Measurements from ENCODE around the gene STPG2.

DNA sequence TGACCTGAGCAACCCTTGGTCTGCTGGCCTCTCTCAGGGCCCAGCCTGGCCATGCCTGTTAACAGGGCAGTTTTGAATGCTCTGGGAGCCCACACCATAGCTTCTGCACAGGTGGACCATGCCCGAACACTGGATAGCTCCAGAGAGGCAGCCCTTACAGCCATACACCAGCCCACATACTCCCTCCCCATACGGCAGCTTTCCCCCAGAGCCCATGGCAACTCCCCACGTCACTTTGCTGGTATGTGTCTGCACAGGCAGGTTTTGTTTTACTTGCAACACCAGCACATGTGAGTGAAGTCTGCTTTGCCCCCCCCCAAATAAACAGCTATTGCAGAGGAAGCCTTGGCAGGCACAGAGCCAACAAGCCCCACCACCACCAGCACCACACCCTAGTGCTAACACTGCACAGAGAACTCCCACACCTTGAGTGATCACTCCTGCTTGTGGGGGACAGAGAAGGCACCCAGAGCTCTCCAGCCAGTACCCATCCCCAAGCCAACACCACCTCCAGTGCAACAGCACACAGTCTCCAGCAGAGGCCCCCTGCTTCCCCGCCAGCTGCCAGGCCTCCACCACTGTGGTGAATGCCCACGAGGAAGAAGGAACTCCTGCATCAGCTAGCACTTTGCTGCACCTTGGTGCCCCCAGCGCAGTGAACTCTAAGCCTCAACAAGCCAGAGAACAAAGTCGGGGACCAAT, 87.3 kb downstream of the STPG2 start:
- TF ChIP-seq, protein P1, sequence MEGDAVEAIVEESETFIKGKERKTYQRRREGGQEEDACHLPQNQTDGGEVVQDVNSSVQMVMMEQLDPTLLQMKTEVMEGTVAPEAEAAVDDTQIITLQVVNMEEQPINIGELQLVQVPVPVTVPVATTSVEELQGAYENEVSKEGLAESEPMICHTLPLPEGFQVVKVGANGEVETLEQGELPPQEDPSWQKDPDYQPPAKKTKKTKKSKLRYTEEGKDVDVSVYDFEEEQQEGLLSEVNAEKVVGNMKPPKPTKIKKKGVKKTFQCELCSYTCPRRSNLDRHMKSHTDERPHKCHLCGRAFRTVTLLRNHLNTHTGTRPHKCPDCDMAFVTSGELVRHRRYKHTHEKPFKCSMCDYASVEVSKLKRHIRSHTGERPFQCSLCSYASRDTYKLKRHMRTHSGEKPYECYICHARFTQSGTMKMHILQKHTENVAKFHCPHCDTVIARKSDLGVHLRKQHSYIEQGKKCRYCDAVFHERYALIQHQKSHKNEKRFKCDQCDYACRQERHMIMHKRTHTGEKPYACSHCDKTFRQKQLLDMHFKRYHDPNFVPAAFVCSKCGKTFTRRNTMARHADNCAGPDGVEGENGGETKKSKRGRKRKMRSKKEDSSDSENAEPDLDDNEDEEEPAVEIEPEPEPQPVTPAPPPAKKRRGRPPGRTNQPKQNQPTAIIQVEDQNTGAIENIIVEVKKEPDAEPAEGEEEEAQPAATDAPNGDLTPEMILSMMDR (IDR thresholded peaks at IDR 0.05) = no peak
- TF ChIP-seq POLR2A (IDR thresholded peaks at IDR 0.05) = no peak
